WTC11 (cell line): ENCODE results near the gene GABRR3. TPM values are rescaled to one million over a fixed set of nuclear protein-coding genes. Genes with fewer than 3 reads are reported as not detected.

Experiments
- ATAC-seq: fragments of 200-7000 bp; cut with Tn5 transposase; 2 replicates; pipeline ENCODE4 v1.10.0; 2021; ENCODE audit warnings: mild to moderate bottlenecking, moderate library complexity
- CTCF ChIA-PET: fragments of 300-600 bp; sonication (Branson Sonifier 250); formaldehyde crosslinking; loops from one replicate; lab custom pipeline; 2021; ENCODE audit warnings: antibody characterized with exemption; lab: Charles Lee
- POLR2A ChIA-PET: fragments of 350-600 bp; sonication (Branson Sonifier 250); formaldehyde crosslinking; loops from one replicate; lab custom pipeline; 2021; ENCODE audit warnings: antibody characterized with exemption; lab: Charles Lee
- DNase-seq: peaks from one replicate; pipeline ENCODE4 v3.0.0; 2021; ENCODE audit warnings: low spot score
- H3K27ac Mint-ChIP-seq: 2 replicates; pipeline ENCODE4 v1.8.0; 2021; ENCODE audit warnings: mixed read lengths
- H3K27me3 Mint-ChIP-seq: 2 replicates; pipeline ENCODE4 v1.8.0; 2021; ENCODE audit warnings: low read depth, mild to moderate bottlenecking, moderate library complexity, mixed read lengths
- H3K36me3 Mint-ChIP-seq: 2 replicates; pipeline ENCODE4 v1.8.0; 2021; ENCODE audit warnings: mixed read lengths
- H3K4me1 Mint-ChIP-seq: 2 replicates; pipeline ENCODE4 v1.8.0; 2022; ENCODE audit warnings: mixed read lengths
- H3K4me3 Mint-ChIP-seq: 2 replicates; pipeline ENCODE4 v1.8.0; 2021; ENCODE audit warnings: mild to moderate bottlenecking, moderate library complexity, mixed read lengths
- H3K9me3 Mint-ChIP-seq: 2 replicates; pipeline ENCODE4 v1.8.0; 2021; ENCODE audit warnings: mixed read lengths
- CBFB ChIP-seq: sonication (generic); formaldehyde crosslinking; IDR thresholded peaks from 2 replicates; pipeline ENCODE4 v1.8.1; 2022; ENCODE audit warnings: mild to moderate bottlenecking, low read depth, missing genetic modification reagents
- ELF4 ChIP-seq: sonication (generic); formaldehyde crosslinking; IDR thresholded peaks from 2 replicates; pipeline ENCODE4 v1.8.1; 2022; ENCODE audit warnings: low read depth, mild to moderate bottlenecking, moderate library complexity, missing genetic modification reagents
- FOXJ3 ChIP-seq: sonication (generic); formaldehyde crosslinking; IDR thresholded peaks from 2 replicates; pipeline ENCODE4 v1.9.0; 2021; ENCODE audit warnings: missing genetic modification reagents, mild to moderate bottlenecking, borderline replicate concordance
- FOXP1 ChIP-seq: sonication (generic); formaldehyde crosslinking; IDR thresholded peaks from 2 replicates; pipeline ENCODE4 v1.8.0; 2022; ENCODE audit warnings: missing genetic modification reagents, mild to moderate bottlenecking, moderate library complexity, borderline replicate concordance
- KAT7 ChIP-seq: sonication (generic); formaldehyde crosslinking; IDR thresholded peaks from 2 replicates; pipeline ENCODE4 v1.8.1; 2023; ENCODE audit warnings: missing genetic modification reagents, mild to moderate bottlenecking, borderline replicate concordance
- NR2C2 ChIP-seq: sonication (generic); formaldehyde crosslinking; IDR thresholded peaks from 2 replicates; pipeline ENCODE4 v1.8.0; 2022; ENCODE audit warnings: mild to moderate bottlenecking, missing genetic modification reagents
- TEAD4 ChIP-seq: sonication (generic); formaldehyde crosslinking; IDR thresholded peaks from 2 replicates; pipeline ENCODE4 v1.8.0; 2022; ENCODE audit warnings: mild to moderate bottlenecking, missing genetic modification reagents
- ZBTB21 ChIP-seq: sonication (generic); formaldehyde crosslinking; IDR thresholded peaks from 2 replicates; pipeline ENCODE4 v1.8.1; 2023; ENCODE audit warnings: mild to moderate bottlenecking, missing genetic modification reagents, borderline replicate concordance
- ZNF121 ChIP-seq: sonication (generic); formaldehyde crosslinking; IDR thresholded peaks from 2 replicates; pipeline ENCODE4 v1.8.0; 2023; ENCODE audit warnings: missing genetic modification reagents
- ZNF219 ChIP-seq: sonication (generic); formaldehyde crosslinking; IDR thresholded peaks from 2 replicates; pipeline ENCODE4 v1.8.0; 2023; ENCODE audit warnings: missing genetic modification reagents, mild to moderate bottlenecking, borderline replicate concordance
- ZNF317 ChIP-seq: sonication (generic); formaldehyde crosslinking; IDR thresholded peaks from 2 replicates; pipeline ENCODE4 v1.8.1; 2023; ENCODE audit warnings: low read depth, mild to moderate bottlenecking, moderate library complexity, missing genetic modification reagents, borderline replicate concordance
- ZNF396 ChIP-seq: fragments of 250-450 bp; sonication (Bioruptor Pico); IDR thresholded peaks from 2 replicates; pipeline ENCODE4 v1.8.0; 2021; ENCODE audit warnings: mild to moderate bottlenecking, moderate library complexity, borderline replicate concordance
- total RNA-seq: library from RNA; stranded (reverse); gene quantifications from 3 replicates; pipeline ENCODE4 v1.2.3, GENCODE V29; 2021
- TF ChIP-seq, protein P1 (sequence below): sonication (generic); formaldehyde crosslinking; IDR thresholded peaks from 2 replicates; pipeline ENCODE4 v1.8.1; 2022; ENCODE audit warnings: mild to moderate bottlenecking, missing genetic modification reagents, moderate library complexity, borderline replicate concordance
- TF ChIP-seq, protein P2 (sequence below): sonication (generic); formaldehyde crosslinking; IDR thresholded peaks from 2 replicates; pipeline ENCODE4 v1.8.0; 2023; ENCODE audit warnings: missing genetic modification reagents, mild to moderate bottlenecking, borderline replicate concordance
- TF ChIP-seq, protein P3 (sequence below): fragments of 250-450 bp; sonication (Bioruptor Pico); IDR thresholded peaks from 2 replicates; pipeline ENCODE4 v1.8.0; 2021; ENCODE audit warnings: mild to moderate bottlenecking
- TF ChIP-seq, protein P4 (sequence below): sonication (generic); formaldehyde crosslinking; conservative IDR thresholded peaks from 2 replicates; pipeline ENCODE4 v1.8.1; 2022; ENCODE audit warnings: mild to moderate bottlenecking, missing genetic modification reagents
- TF ChIP-seq, protein P5 (sequence below): sonication (generic); formaldehyde crosslinking; IDR thresholded peaks from 2 replicates; pipeline ENCODE4 v1.8.1; 2023; ENCODE audit warnings: mild to moderate bottlenecking, missing genetic modification reagents, moderate library complexity
- TF ChIP-seq, protein P6 (sequence below): sonication (generic); formaldehyde crosslinking; IDR thresholded peaks from 2 replicates; pipeline ENCODE4 v1.8.1; 2022; ENCODE audit warnings: mild to moderate bottlenecking, moderate library complexity, missing genetic modification reagents
- TF ChIP-seq, protein P7 (sequence below): sonication (generic); formaldehyde crosslinking; IDR thresholded peaks from 2 replicates; pipeline ENCODE4 v1.8.1; 2023; ENCODE audit warnings: mild to moderate bottlenecking, missing genetic modification reagents, moderate library complexity
- TF ChIP-seq, protein P8 (sequence below): sonication (generic); formaldehyde crosslinking; IDR thresholded peaks from 2 replicates; pipeline ENCODE4 v1.8.0; 2022; ENCODE audit warnings: mild to moderate bottlenecking, missing genetic modification reagents
- TF ChIP-seq, protein P9 (sequence below): sonication (generic); formaldehyde crosslinking; conservative IDR thresholded peaks from 2 replicates; pipeline ENCODE4 v1.8.1; 2023; ENCODE audit warnings: mild to moderate bottlenecking, low read depth, missing genetic modification reagents, moderate library complexity

Gene GABRR3
- total RNA-seq, 1 experiment from 2014 or later = not detected

DNA sequence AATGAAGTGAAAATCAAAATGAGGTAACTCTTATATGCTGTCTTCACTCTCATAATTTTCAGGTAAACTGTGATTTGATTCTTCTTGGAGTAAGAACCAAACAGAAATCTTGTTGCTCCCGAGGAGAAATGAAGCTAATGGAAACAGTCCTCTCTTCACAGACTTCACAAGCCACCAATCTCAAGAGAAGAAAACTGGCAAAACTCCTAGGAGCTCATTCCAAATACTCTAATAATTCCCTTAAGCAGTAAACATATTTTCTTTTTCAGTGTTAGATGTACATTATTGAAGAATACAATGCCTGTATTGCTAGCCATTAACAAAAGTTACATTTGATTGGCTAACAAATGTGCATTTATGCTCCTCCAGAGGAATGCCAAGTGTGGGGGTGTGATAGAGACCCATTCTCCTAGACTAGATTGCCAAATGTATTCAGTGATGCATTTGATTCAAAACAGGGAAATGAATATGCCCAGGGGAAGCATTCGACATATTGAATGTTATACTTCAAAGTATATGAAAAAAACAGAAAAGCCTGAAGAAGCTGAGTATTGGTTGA is 51.1 kb downstream of the GABRR3 start:
- DNase-seq (no peak), ATAC-seq (no peak)
- H3K27ac Mint-ChIP-seq = no peak overlapping the region
- CTCF ChIA-PET = interaction anchor here (1.2 to 1.5 kb wide), 2 partner anchors 16 to 39 kb away, joined by 3 to 6 read pairs; no protein-coding TSS in a partner anchor
- no peaks in the 10 kb centered on the region for H3K36me3 Mint-ChIP-seq
- H3K27me3 Mint-ChIP-seq = no peaks in the 10 kb centered on the region
- peaks cover 10% of the 10 kb centered on the region for H3K9me3 Mint-ChIP-seq
- peaks cover 9% of the 10 kb centered on the region for H3K4me1 Mint-ChIP-seq
- no peak overlapping the region for H3K4me3 Mint-ChIP-seq
- POLR2A ChIA-PET = no interaction called here
- TF ChIP-seq, protein P1, sequence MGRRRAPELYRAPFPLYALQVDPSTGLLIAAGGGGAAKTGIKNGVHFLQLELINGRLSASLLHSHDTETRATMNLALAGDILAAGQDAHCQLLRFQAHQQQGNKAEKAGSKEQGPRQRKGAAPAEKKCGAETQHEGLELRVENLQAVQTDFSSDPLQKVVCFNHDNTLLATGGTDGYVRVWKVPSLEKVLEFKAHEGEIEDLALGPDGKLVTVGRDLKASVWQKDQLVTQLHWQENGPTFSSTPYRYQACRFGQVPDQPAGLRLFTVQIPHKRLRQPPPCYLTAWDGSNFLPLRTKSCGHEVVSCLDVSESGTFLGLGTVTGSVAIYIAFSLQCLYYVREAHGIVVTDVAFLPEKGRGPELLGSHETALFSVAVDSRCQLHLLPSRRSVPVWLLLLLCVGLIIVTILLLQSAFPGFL (CRISPR knock-in tag) = no peak
- TF ChIP-seq FOXJ3 (no peak), ZNF121 (CRISPR knock-in tag) (no peak), FOXP1 (CRISPR knock-in tag) (no peak)
- TF ChIP-seq, protein P2, sequence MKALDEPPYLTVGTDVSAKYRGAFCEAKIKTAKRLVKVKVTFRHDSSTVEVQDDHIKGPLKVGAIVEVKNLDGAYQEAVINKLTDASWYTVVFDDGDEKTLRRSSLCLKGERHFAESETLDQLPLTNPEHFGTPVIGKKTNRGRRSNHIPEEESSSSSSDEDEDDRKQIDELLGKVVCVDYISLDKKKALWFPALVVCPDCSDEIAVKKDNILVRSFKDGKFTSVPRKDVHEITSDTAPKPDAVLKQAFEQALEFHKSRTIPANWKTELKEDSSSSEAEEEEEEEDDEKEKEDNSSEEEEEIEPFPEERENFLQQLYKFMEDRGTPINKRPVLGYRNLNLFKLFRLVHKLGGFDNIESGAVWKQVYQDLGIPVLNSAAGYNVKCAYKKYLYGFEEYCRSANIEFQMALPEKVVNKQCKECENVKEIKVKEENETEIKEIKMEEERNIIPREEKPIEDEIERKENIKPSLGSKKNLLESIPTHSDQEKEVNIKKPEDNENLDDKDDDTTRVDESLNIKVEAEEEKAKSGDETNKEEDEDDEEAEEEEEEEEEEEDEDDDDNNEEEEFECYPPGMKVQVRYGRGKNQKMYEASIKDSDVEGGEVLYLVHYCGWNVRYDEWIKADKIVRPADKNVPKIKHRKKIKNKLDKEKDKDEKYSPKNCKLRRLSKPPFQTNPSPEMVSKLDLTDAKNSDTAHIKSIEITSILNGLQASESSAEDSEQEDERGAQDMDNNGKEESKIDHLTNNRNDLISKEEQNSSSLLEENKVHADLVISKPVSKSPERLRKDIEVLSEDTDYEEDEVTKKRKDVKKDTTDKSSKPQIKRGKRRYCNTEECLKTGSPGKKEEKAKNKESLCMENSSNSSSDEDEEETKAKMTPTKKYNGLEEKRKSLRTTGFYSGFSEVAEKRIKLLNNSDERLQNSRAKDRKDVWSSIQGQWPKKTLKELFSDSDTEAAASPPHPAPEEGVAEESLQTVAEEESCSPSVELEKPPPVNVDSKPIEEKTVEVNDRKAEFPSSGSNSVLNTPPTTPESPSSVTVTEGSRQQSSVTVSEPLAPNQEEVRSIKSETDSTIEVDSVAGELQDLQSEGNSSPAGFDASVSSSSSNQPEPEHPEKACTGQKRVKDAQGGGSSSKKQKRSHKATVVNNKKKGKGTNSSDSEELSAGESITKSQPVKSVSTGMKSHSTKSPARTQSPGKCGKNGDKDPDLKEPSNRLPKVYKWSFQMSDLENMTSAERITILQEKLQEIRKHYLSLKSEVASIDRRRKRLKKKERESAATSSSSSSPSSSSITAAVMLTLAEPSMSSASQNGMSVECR (CRISPR knock-in tag) = no peak

DNA sequence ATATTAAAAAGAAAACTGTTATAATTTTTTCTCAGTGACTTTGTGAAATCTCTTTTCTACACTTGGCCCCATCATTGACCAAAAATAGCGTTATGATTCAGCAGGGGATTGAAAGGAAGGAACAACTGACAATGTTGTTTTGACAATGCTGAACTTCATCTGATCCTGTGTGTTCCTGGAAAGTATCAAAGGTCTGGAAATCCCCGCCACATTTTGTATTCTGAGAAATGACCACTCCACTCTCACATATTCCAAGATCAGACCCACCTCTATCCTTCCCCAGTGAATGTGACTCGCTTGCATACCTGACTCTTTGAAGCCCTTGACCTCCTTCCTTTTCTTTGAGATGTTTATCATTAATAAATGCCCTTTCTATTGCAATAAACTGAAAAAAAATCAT is 53.2 kb downstream of the GABRR3 start:
- H3K4me1 Mint-ChIP-seq = 0 out of 2 replicates have a peak, but pooled peaks cover 13% of the 10 kb centered on the region
- TF ChIP-seq FOXP1 (CRISPR knock-in tag) = no peak
- TF ChIP-seq, protein P3, sequence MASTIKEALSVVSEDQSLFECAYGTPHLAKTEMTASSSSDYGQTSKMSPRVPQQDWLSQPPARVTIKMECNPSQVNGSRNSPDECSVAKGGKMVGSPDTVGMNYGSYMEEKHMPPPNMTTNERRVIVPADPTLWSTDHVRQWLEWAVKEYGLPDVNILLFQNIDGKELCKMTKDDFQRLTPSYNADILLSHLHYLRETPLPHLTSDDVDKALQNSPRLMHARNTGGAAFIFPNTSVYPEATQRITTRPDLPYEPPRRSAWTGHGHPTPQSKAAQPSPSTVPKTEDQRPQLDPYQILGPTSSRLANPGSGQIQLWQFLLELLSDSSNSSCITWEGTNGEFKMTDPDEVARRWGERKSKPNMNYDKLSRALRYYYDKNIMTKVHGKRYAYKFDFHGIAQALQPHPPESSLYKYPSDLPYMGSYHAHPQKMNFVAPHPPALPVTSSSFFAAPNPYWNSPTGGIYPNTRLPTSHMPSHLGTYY = no peak
- TF ChIP-seq, protein P4, sequence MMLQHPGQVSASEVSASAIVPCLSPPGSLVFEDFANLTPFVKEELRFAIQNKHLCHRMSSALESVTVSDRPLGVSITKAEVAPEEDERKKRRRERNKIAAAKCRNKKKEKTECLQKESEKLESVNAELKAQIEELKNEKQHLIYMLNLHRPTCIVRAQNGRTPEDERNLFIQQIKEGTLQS (CRISPR knock-in tag) = no peak
- TF ChIP-seq CBFB (CRISPR knock-in tag) = no peak
- TF ChIP-seq, protein P5, sequence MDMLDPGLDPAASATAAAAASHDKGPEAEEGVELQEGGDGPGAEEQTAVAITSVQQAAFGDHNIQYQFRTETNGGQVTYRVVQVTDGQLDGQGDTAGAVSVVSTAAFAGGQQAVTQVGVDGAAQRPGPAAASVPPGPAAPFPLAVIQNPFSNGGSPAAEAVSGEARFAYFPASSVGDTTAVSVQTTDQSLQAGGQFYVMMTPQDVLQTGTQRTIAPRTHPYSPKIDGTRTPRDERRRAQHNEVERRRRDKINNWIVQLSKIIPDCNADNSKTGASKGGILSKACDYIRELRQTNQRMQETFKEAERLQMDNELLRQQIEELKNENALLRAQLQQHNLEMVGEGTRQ (CRISPR knock-in tag) = no peak
- TF ChIP-seq NR2C2 (CRISPR knock-in tag) = no peak
- TF ChIP-seq, protein P6, sequence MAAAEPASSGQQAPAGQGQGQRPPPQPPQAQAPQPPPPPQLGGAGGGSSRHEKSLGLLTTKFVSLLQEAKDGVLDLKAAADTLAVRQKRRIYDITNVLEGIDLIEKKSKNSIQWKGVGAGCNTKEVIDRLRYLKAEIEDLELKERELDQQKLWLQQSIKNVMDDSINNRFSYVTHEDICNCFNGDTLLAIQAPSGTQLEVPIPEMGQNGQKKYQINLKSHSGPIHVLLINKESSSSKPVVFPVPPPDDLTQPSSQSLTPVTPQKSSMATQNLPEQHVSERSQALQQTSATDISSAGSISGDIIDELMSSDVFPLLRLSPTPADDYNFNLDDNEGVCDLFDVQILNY (CRISPR knock-in tag) = no peak
- TF ChIP-seq, protein P7, sequence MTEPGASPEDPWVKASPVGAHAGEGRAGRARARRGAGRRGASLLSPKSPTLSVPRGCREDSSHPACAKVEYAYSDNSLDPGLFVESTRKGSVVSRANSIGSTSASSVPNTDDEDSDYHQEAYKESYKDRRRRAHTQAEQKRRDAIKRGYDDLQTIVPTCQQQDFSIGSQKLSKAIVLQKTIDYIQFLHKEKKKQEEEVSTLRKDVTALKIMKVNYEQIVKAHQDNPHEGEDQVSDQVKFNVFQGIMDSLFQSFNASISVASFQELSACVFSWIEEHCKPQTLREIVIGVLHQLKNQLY = no peak
- TF ChIP-seq, protein P8, sequence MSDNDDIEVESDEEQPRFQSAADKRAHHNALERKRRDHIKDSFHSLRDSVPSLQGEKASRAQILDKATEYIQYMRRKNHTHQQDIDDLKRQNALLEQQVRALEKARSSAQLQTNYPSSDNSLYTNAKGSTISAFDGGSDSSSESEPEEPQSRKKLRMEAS (CRISPR knock-in tag) = no peak
- TF ChIP-seq TEAD4 = no peak
- no peak for TF ChIP-seq ZNF317 (CRISPR knock-in tag)
- no peak for TF ChIP-seq ELF4 (CRISPR knock-in tag)
- no peak for TF ChIP-seq ZNF396
- TF ChIP-seq, protein P9, sequence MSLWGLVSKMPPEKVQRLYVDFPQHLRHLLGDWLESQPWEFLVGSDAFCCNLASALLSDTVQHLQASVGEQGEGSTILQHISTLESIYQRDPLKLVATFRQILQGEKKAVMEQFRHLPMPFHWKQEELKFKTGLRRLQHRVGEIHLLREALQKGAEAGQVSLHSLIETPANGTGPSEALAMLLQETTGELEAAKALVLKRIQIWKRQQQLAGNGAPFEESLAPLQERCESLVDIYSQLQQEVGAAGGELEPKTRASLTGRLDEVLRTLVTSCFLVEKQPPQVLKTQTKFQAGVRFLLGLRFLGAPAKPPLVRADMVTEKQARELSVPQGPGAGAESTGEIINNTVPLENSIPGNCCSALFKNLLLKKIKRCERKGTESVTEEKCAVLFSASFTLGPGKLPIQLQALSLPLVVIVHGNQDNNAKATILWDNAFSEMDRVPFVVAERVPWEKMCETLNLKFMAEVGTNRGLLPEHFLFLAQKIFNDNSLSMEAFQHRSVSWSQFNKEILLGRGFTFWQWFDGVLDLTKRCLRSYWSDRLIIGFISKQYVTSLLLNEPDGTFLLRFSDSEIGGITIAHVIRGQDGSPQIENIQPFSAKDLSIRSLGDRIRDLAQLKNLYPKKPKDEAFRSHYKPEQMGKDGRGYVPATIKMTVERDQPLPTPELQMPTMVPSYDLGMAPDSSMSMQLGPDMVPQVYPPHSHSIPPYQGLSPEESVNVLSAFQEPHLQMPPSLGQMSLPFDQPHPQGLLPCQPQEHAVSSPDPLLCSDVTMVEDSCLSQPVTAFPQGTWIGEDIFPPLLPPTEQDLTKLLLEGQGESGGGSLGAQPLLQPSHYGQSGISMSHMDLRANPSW (CRISPR knock-in tag) = no peak
- TF ChIP-seq ZBTB21 (CRISPR knock-in tag) = no peak
- TF ChIP-seq KAT7 = no peak
- TF ChIP-seq ZNF219 = no peak

More for the DNA sequence above, 53.2 kb downstream of the GABRR3 start:
- ChIA-PET POLR2A (no interaction called here), CTCF (interaction anchor here (1.0 kb wide), 1 partner anchor 41 kb away, joined by 3 read pairs; no protein-coding TSS in a partner anchor)
- DNase-seq (no peak), ATAC-seq (no peak)
- Mint-ChIP-seq H3K9me3 (no peaks in the 10 kb centered on the region), H3K36me3 (no peaks in the 10 kb centered on the region), H3K27ac (no peak overlapping the region), H3K27me3 (no peaks in the 10 kb centered on the region), H3K4me3 (no peak overlapping the region)
